GM19239 (cell line): Measurements from ENCODE around the gene PRKAA2.

Experiments used
- DNase-seq: peaks from one replicate; pipeline ENCODE4 v3.0.0; 2011; ENCODE audit warnings: low spot score; ENCODE audit not compliant: insufficient read length
- FAIRE-seq: peaks from 2 replicates; lab custom pipeline; 2011; peaks lifted over from hg19 to GRCh38; lab: Jason Lieb, UNC

The PRKAA2 gene

GRCh38 chr1:56709995-56710394, 64.9 kb downstream of the PRKAA2 start:
- FAIRE-seq, result no peak
- no peak for DNase-seq

DNA sequence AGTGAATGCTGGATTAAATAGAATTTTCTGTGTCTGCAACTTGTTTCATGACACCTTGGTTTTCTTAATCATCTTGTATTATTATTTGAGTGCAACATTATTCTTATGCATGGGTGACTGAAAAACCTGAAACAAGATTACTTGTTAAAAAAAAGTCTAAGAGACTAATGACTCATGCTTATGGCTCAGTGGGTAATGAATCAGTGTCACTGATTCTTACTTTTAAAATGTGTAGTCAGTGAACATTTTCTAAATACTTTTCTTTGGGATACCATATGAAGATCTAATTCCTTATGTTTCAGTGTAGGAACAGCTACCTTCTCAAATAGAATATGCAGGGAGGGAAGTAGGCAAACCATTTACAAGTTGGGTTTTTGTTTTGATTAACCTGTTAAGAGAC, 65.5 kb downstream of the PRKAA2 start:
- DNase-seq, result no peak

DNA sequence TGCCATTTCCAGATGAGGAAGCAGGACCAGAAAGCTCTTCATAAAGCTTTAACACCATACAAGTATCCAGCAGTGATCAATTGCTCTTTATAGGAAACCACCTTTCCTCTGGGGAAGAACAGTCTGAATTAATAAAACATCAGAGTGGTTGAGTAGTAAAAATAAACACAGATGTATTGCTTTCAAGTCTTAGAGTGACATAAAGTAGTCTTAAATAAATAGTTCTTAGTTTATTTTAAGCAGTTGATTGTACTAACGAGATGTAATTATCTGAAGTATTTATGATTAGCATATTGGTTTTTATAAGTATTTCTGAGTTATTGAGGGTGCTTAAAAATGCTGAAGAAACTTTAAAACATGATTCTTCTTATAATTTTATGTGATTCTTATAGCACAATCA, 67.0 kb downstream of the PRKAA2 start:
- FAIRE-seq (no peak), DNase-seq (no peak)

More for the DNA sequence above, 65.5 kb downstream of the PRKAA2 start:
- no peak for FAIRE-seq

DNA sequence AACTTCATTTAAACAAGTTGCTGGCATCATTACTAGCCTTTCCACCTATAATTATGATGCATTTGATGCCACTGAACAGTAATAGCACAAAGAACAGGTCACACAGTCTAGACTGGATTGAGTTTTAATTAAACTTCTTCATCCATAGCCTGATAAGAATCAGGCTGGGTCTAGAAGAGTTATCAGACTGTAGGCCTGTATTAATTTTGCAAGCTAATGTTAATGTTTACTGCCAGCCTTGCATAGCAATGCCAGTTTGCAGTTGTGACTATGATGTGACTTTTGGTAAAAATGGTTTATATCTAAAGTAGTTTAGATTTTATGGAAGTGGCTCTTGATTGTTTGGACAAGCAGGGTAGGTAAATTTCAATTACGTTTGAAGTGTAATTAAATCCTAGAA, 68.0 kb downstream of the PRKAA2 start:
- DNase-seq (no peak), FAIRE-seq (no peak)

DNA sequence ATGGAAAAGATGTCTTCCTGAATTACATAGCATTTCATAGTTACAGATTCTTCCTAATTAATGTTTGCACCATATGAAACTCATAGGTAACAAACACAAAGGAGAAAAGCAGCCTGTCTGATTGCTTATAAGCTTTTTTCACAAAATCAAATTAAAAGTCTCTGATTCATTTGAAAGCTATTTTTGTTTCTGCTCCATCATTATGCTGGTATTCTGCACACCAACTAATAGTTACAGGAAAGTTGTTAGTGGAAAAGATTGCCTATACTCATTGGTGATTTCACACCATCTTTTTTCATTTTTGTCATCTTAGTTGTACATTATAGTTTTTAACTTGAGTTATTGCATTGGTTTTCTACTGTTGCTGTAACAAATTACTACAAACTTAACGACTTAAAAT, 70.0 kb downstream of the PRKAA2 start:
- DNase-seq, result no peak
- no peak for FAIRE-seq

DNA sequence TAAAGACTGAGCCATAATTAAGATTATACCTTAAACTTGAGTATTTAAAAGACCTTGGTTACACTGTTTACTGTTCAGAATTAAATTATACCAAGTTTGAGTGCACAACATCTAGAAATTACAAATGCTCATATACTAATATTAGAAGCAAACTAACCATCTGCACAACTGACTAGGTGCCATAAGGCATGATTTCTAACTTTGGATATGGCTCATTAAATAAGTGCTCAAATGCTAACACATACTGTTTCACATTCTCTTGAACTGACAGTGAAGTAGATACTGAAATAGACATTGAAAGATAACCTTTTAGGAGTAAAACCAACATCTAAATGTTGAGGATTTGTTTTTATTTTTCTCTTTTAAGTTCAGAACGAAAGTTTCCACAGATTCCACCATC, 74.1 kb downstream of the PRKAA2 start:
- no peak for DNase-seq
- no peak for FAIRE-seq

DNA sequence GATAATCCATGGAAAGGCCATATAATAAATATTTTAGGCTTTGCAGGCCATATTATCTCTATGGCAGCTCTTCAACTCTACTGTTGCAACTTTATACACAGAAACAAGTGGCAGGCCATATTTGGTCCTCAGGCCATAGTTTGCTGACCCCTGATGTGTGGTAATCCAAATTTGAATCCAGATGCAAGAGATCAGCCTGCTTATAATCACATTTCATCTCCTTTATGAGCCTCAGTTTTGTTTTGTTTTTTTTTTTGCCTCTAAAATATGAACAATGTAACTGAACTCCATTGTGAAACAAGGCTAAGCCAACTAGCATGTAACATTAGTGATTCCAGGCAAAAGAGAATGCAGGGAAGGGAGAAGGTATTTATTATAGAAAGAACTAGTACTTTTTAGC, 81.6 kb downstream of the PRKAA2 start:
- FAIRE-seq (no peak), DNase-seq (no peak)

GRCh38 chr1:56728964-56729363, 83.8 kb downstream of the PRKAA2 start:
- DNase-seq (no peak), FAIRE-seq (no peak)

GRCh38 chr1:56745231-56745630, 100.1 kb downstream of the PRKAA2 start:
- DNase-seq (no peak), FAIRE-seq (no peak)

- FAIRE-seq (no peak), DNase-seq (no peak)
Measured at GRCh38 chr1:56754708-56755479, 109.8 kb downstream of the PRKAA2 start.

DNA sequence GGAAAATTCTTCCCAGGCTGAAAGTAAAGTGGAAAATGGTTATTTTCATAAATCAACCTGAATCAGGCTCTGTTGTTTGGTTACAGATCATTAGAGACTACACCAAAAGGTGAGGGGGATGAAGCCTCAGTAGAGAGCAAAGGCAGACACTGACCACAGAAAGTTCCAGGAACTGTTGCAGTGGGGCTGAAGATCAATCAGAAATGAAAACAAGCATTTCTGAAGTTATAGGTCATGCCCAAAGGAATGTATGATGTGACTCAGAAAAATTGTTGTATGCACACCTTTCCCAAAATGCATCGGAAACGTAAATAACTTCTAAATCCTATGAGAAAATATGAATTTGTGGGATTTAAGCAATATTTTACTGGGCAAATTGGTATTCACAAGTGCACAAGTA, 110.8 kb downstream of the PRKAA2 start:
- FAIRE-seq, result no peak
- DNase-seq, result no peak

DNA sequence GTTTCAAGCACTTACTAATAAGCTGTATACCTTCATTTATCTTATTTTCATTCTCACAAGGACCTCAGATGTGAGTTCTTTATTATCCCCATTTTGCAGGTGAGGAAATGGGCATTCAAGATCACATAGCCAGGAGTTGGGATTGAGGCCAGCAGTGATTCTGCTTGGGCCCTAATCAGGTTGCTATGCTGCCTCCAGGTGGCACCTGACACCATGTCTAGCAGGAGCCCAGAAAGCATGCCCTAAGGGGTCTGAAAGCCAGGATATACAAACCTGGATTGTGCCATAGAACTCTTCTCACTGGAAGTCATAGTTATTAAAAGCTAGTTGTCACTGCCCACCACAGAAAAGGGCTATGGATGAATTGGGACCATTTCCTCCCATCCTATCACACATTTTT, 113.0 kb downstream of the PRKAA2 start:
- DNase-seq (no peak), FAIRE-seq (no peak)

GRCh38 chr1:56758794-56759193, 113.7 kb downstream of the PRKAA2 start:
- DNase-seq (no peak), FAIRE-seq (no peak)
